Transverse colon (tissue), 4 donors: Measurements from ENCODE around the gene RSAD2. TPM values are rescaled to one million over a fixed set of nuclear protein-coding genes. Genes with fewer than 3 reads are reported as not detected.

Experiments
- DNase-seq: peaks from one replicate; pipeline ENCODE4 v3.0.0-alpha.2; 2019
- H3K27ac ChIP-seq, 4 donors: fragments of 200-600 bp; sonication (generic); 2 replicates each; pipeline ENCODE4 v1.5.1; 2016 to 2018; ENCODE audit warnings: inconsistent platforms in 4 of 4
- H3K27me3 ChIP-seq: fragments of 200-600 bp; sonication (generic); 2 replicates; pipeline ENCODE4 v1.5.1; 2017; ENCODE audit warnings: inconsistent platforms
- H3K36me3 ChIP-seq, 4 donors: fragments of 200-600 bp; sonication (generic); 2 replicates each; pipeline ENCODE4 v1.5.1; 2017 to 2019; ENCODE audit warnings: inconsistent platforms in 4 of 4
- H3K4me1 ChIP-seq, 4 donors: fragments of 200-600 bp; sonication (generic); 2 replicates each; pipeline ENCODE4 v1.5.1; 2017 to 2020; ENCODE audit warnings: inconsistent platforms in 4 of 4
- H3K4me3 ChIP-seq, 4 donors: fragments of 200-600 bp; sonication (generic); 1 replicate in 1 of 4; 2 replicates in 3 of 4; pipeline versions ENCODE4 v1.5.1 to v1.6.1; 2017 to 2019; ENCODE audit warnings: inconsistent platforms in 4 of 4
- H3K9me3 ChIP-seq, 2 donors: fragments of 200-600 bp; sonication (generic); 2 replicates each; pipeline ENCODE4 v1.5.1; 2017 to 2019; ENCODE audit warnings: inconsistent platforms in 2 of 2
- EP300 ChIP-seq: sonication (generic); formaldehyde crosslinking; IDR thresholded peaks from one replicate; pipeline ENCODE4 v1.6.1; 2017; ENCODE audit warnings: antibody characterized with exemption, low read depth
- POLR2A ChIP-seq: fragments of 450-650 bp; IDR thresholded peaks from one replicate; pipeline ENCODE4 v1.6.1; 2016; ENCODE audit warnings: antibody characterized with exemption, mild to moderate bottlenecking, moderate library complexity
- POLR2AphosphoS5 ChIP-seq, 3 donors: sonication (generic); formaldehyde crosslinking; IDR thresholded peaks; one replicate each; pipeline ENCODE4 v1.6.1; 2016; ENCODE audit warnings: antibody characterized with exemption in 3 of 3
- WGBS, 2 donors: methylation state at CpG; one replicate each; pipeline ENCODE4 v1.1.5; 2018; ENCODE audit warnings: low coverage in 1 of 2; 5-methylcytosine and 5-hydroxymethylcytosine counted together
- in situ Hi-C, 4 donors: fragments of 200-750 bp; cut with MboI; loops; one replicate each; pipeline versions ENCODE4 v1.15.0 to v1.15.1; 2017; ENCODE audit warnings: low sequenced_read_pairs in 3 of 4, low pct_ligation_motif_present in 1 of 4, low pct_unique_long_range_greater_than_20kb in 1 of 4
- intact Hi-C: fragments of 100-400 bp; cut with DNase I; formaldehyde crosslinking; loops from one replicate; pipeline ENCODE4 v1.15.1; 2023; ENCODE audit warnings: low total_unique reads
- total RNA-seq, 4 donors: library from RNA; depleted of rRNA; stranded (reverse); fragments of >200 nt; gene quantifications; one replicate each; pipeline ENCODE4 v1.1.0, GENCODE V29; 2016
- TF ChIP-seq, protein P1 (sequence below), 5 experiments: fragments of 200-600 bp in 3 of 5; fragments of 450-650 bp in 2 of 5; sonication (generic) in 3 of 5; IDR thresholded peaks; 1 replicate in 2 of 5; 2 replicates in 3 of 5; pipeline ENCODE4 v1.5.1; 2016 to 2017; ENCODE audit warnings: antibody characterized with exemption in 5 of 5, inconsistent platforms in 3 of 5, mild to moderate bottlenecking in 2 of 5, moderate library complexity in 1 of 5

Gene RSAD2
- total RNA-seq, 4 donors from 2014 or later, result 4.2 to 7.1 (median 5.4) TPM; not detected in 1

DNA sequence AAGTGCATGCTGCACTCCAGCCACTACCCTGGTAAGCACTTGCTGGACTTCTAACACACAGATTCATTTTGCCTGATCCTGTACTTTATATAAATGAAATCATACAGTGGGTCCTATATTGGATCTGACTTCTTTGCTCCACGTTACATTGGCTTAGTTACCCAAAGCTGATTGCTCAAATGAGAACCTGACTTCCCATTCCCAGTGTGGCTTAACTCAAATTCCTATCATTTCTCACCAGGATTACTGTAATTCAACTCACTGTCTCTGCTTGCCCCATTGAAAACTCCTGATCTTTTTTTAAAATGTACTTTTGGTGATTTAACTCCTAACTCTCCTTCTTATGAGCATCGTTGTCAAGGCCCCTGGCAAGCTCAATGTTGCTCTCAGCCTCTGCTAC is 1.4 kb downstream of the RSAD2 start:
- TF ChIP-seq, protein P1, sequence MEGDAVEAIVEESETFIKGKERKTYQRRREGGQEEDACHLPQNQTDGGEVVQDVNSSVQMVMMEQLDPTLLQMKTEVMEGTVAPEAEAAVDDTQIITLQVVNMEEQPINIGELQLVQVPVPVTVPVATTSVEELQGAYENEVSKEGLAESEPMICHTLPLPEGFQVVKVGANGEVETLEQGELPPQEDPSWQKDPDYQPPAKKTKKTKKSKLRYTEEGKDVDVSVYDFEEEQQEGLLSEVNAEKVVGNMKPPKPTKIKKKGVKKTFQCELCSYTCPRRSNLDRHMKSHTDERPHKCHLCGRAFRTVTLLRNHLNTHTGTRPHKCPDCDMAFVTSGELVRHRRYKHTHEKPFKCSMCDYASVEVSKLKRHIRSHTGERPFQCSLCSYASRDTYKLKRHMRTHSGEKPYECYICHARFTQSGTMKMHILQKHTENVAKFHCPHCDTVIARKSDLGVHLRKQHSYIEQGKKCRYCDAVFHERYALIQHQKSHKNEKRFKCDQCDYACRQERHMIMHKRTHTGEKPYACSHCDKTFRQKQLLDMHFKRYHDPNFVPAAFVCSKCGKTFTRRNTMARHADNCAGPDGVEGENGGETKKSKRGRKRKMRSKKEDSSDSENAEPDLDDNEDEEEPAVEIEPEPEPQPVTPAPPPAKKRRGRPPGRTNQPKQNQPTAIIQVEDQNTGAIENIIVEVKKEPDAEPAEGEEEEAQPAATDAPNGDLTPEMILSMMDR (IDR thresholded peaks at IDR 0.05), result no peak
- no peak for TF ChIP-seq POLR2AphosphoS5 (IDR thresholded peaks at IDR 0.05)
- no peak for TF ChIP-seq EP300
- TF ChIP-seq POLR2A, result no peak
- DNase-seq, result no peak
- intact Hi-C loops (no loop called here), in situ Hi-C loops (no loop called here)
- Histone ChIP-seq H3K4me1 (peaks cover 0 to 14% (median 1%) of the 10 kb centered on the region in 4 donors), H3K27me3 (no peaks in the 10 kb centered on the region), H3K27ac (no peak overlapping the region), H3K36me3 (no peaks in the 10 kb centered on the region), H3K4me3 (no peak overlapping the region), H3K9me3 (no peaks in the 10 kb centered on the region)
- 72 to 80% methylated on average over 2 of the region's 2 CpGs for WGBS, 2 donors

DNA sequence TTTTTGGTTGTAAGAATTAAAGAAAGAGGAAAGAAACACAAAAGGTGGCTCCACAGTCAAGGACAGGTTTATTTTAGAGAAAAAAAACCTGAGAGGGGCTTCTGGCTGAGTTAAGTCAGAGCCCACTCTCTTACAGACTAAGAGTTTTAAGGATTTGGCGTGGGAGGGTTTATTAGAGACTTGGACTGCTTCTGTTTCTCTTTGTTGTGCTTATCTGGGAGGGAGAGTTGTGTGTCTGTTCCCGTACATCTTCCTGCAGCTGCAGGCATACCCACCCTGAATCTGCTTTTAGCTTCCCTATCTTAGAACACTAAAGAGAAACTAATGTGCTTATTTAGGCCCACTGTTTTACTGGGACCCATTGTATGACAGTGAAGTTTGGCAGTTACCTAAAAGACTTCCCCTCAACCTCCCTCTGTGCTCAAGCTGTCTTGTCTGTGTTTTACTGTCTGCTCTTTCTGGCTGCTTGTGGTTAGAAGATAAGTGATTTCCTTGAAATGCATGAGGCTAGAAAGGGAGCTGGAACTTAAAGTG is 2.7 kb downstream of the RSAD2 start:
- no peaks in the 10 kb centered on the region for H3K9me3 ChIP-seq
- TF ChIP-seq EP300 (no peak), POLR2A (no peak), POLR2AphosphoS5 (IDR thresholded peaks at IDR 0.05) (no peak)
- TF ChIP-seq, protein P1 (IDR thresholded peaks at IDR 0.05), result no peak
- no peak overlapping the region for H3K27ac ChIP-seq
- intact Hi-C loops, result no loop called here
- no peak overlapping the region for H3K4me3 ChIP-seq
- in situ Hi-C loops, result no loop called here
- no peak for DNase-seq
- no peaks in the 10 kb centered on the region for H3K27me3 ChIP-seq
- H3K36me3 ChIP-seq, result no peaks in the 10 kb centered on the region
- 68 to 74% methylated on average over 2 of the region's 2 CpGs for WGBS, 2 donors
- peaks cover 0 to 14% (median 1%) of the 10 kb centered on the region in 4 donors for H3K4me1 ChIP-seq

DNA sequence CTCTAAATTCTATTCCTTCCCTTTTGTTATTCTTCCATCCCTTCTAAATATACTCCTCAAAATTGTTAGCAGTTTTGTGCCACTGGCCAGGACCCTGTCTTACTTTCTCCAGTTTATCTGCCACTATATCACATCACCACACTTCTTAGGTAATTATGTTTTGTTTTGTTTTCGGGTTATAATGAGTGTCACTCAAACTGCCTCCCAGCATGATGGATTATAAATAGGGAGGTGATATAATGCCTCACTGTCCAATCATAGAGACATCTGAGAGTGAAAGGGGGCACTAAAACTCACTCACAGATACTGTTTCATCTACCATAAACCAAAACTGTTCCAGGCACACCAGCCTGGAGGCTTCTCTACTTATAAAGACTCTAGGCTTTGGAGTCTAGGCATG is 3.5 kb downstream of the RSAD2 start:
- H3K36me3 ChIP-seq, result no peaks in the 10 kb centered on the region
- no peak for DNase-seq
- no peak overlapping the region for H3K4me3 ChIP-seq
- H3K9me3 ChIP-seq, result no peaks in the 10 kb centered on the region
- no peaks in the 10 kb centered on the region for H3K27me3 ChIP-seq
- WGBS, 2 donors, result 75 to 86% methylated on average over 1 of the region's 1 CpG
- TF ChIP-seq EP300, result no peak
- TF ChIP-seq, protein P1 (IDR thresholded peaks at IDR 0.05), result no peak
- no peak for TF ChIP-seq POLR2AphosphoS5 (IDR thresholded peaks at IDR 0.05)
- no peak for TF ChIP-seq POLR2A
- intact Hi-C loops (no loop called here), in situ Hi-C loops (no loop called here)
- no peak overlapping the region for H3K27ac ChIP-seq
- H3K4me1 ChIP-seq, result peaks cover 0 to 14% (median 1%) of the 10 kb centered on the region in 4 donors

GRCh38 chr2:6881516-6881915 is 3.9 kb downstream of the RSAD2 start:
- DNase-seq, result no peak
- Histone ChIP-seq H3K4me3 (no peak overlapping the region), H3K9me3 (no peaks in the 10 kb centered on the region), H3K4me1 (peaks cover 0 to 14% (median 1%) of the 10 kb centered on the region in 4 donors), H3K27me3 (no peaks in the 10 kb centered on the region), H3K27ac (no peak overlapping the region), H3K36me3 (no peaks in the 10 kb centered on the region)
- intact Hi-C loops (no loop called here), in situ Hi-C loops (no loop called here)
- WGBS, 2 donors, result 68 to 87% methylated on average over 3 to 5 of the region's 5 CpGs
- no peak for TF ChIP-seq EP300
- TF ChIP-seq POLR2A, result no peak
- no peak for TF ChIP-seq POLR2AphosphoS5 (IDR thresholded peaks at IDR 0.05)
- TF ChIP-seq, protein P1 (IDR thresholded peaks at IDR 0.05), result no peak
